Right atrium auricular region (tissue), 2 donors: ENCODE results near the gene AP1AR. TPM values are rescaled to one million over a fixed set of nuclear protein-coding genes. Genes with fewer than 3 reads are reported as not detected.

Experiments
- DNase-seq: peaks from one replicate; pipeline ENCODE4 v3.0.0-alpha.2; 2019; ENCODE audit warnings: low spot score
- H3K27ac ChIP-seq, 2 donors: fragments of 200-600 bp; sonication (generic); 1 replicate in 1 of 2; 2 replicates in 1 of 2; pipeline ENCODE4 v1.5.1; 2016 to 2019
- H3K27me3 ChIP-seq, 2 donors: fragments of 200-600 bp; sonication (generic); one replicate each; pipeline versions ENCODE4 v1.5.1 to v1.6.0; 2017 to 2019
- H3K36me3 ChIP-seq: fragments of 200-600 bp; sonication (generic); one replicate; pipeline ENCODE4 v1.5.1; 2016
- H3K4me1 ChIP-seq, 2 donors: fragments of 200-600 bp; sonication (generic); one replicate each; pipeline versions ENCODE4 v1.5.1 to v1.6.0; 2017 to 2019
- H3K4me3 ChIP-seq, 2 donors: fragments of 200-600 bp; sonication (generic); 1 replicate in 1 of 2; 2 replicates in 1 of 2; pipeline ENCODE4 v1.5.1; 2017 to 2019; ENCODE audit warnings: mild to moderate bottlenecking in 1 of 2, moderate library complexity in 1 of 2
- H3K9me3 ChIP-seq, 2 donors: fragments of 200-600 bp; sonication (generic); one replicate each; pipeline ENCODE4 v1.5.1; 2019
- total RNA-seq, 2 donors: library from RNA; depleted of rRNA; stranded (reverse); fragments of >200 nt; gene quantifications; one replicate each; pipeline ENCODE4 v1.1.0, GENCODE V29; 2016
- TF ChIP-seq, protein P1 (sequence below), 2 donors: fragments of 200-600 bp; sonication (generic); IDR thresholded peaks; one replicate each; pipeline ENCODE4 v1.5.1; 2019; ENCODE audit warnings: antibody characterized with exemption in 2 of 2

The AP1AR gene
- total RNA-seq, 2 donors from 2014 or later, result 6.6 to 10.2 TPM

DNA sequence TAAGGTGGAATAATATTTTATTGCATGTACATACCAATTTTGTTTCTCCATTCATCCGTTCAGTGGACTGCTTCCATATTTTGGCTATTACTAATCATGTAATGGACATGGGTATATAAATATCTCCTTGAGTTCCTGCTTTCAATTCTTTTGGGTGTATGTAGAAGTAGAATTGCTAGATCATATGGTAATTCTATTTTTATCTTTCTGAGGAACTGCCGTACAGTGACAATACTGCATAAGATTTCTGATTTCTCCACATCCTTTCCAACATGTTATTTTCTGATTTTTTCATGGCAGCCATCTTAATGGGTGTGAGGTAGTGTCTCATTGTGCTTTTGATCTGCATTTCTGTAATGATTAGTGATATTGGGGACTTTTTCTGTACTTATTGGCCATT lies 84.8 kb downstream of the AP1AR start:
- no peak overlapping the region for H3K27ac ChIP-seq
- no peak for DNase-seq
- no peak overlapping the region for H3K4me3 ChIP-seq
- H3K9me3 ChIP-seq, result no peaks in the 10 kb centered on the region
- no peaks in the 10 kb centered on the region for H3K36me3 ChIP-seq
- H3K4me1 ChIP-seq, result no peaks in the 10 kb centered on the region
- H3K27me3 ChIP-seq, result no peaks in the 10 kb centered on the region
- TF ChIP-seq, protein P1, sequence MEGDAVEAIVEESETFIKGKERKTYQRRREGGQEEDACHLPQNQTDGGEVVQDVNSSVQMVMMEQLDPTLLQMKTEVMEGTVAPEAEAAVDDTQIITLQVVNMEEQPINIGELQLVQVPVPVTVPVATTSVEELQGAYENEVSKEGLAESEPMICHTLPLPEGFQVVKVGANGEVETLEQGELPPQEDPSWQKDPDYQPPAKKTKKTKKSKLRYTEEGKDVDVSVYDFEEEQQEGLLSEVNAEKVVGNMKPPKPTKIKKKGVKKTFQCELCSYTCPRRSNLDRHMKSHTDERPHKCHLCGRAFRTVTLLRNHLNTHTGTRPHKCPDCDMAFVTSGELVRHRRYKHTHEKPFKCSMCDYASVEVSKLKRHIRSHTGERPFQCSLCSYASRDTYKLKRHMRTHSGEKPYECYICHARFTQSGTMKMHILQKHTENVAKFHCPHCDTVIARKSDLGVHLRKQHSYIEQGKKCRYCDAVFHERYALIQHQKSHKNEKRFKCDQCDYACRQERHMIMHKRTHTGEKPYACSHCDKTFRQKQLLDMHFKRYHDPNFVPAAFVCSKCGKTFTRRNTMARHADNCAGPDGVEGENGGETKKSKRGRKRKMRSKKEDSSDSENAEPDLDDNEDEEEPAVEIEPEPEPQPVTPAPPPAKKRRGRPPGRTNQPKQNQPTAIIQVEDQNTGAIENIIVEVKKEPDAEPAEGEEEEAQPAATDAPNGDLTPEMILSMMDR (IDR thresholded peaks at IDR 0.05), result no peak

DNA sequence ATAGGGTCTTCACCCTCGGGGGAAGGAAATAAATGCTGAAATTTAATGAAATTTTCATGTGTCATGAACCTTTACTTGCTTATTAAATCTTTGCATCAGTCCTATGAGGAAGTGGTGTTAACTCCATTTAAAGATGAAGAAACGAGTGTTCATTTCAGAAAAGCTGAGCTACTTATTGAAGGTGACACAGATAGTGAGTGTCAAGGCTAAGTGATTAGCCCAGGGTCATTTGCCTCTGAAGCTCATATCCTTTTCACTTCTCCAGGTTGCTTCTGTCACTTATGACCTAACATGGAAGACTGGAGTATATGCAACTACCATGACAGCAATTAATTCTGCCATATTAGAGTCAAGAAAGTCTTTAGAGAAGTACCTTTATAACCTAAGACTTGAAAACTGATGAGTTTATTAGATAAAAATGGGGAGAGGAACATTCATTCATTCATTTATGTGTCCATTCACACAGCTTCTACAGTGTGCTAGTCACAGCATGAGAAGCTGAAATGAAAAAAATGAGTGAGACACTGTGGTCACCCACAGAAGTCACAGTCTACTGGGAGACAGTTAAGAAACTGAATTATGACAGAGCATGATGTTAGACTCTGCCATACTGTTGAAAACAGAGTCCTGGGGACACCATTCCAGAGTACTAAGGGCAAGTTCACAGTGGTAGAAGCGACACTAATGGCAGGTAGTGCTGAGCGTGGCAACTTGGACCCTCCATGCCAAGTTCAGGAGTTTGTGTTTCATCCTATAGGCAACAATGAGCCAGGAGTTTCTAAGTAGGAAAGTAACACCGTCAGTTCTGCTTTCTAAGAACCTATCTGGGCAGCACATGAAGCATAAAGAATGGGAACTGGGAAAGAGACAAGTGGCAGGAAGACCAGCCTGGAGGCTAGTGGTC lies 86.9 kb downstream of the AP1AR start:
- TF ChIP-seq, protein P1 (IDR thresholded peaks at IDR 0.05), result no peak
- no peak overlapping the region for H3K4me3 ChIP-seq

More for the DNA sequence above, 86.9 kb downstream of the AP1AR start:
- H3K36me3 ChIP-seq, result no peaks in the 10 kb centered on the region
- H3K9me3 ChIP-seq, result no peaks in the 10 kb centered on the region
- H3K4me1 ChIP-seq, result no peaks in the 10 kb centered on the region
- no peak for DNase-seq
- H3K27me3 ChIP-seq, result no peaks in the 10 kb centered on the region
- H3K27ac ChIP-seq, result no peak overlapping the region

Other genes starting within 250 kb of the AP1AR start
- gene FAM241A, start 86.3 kb upstream of the AP1AR start, total RNA-seq, result 1 to 10 TPM; 6.0 to 6.7 TPM
- 10 to 100 TPM in 1 of 2 donors, 1 to 10 TPM in 1; 9.5 to 14.5 TPM for gene TIFA, start 54.1 kb downstream of the AP1AR start, total RNA-seq
- 1 to 10 TPM; 4.2 to 8.1 TPM for gene ALPK1, start 65.6 kb downstream of the AP1AR start, total RNA-seq